ENCODE measurements around the gene CCL7.

Gene CCL7

DNA sequence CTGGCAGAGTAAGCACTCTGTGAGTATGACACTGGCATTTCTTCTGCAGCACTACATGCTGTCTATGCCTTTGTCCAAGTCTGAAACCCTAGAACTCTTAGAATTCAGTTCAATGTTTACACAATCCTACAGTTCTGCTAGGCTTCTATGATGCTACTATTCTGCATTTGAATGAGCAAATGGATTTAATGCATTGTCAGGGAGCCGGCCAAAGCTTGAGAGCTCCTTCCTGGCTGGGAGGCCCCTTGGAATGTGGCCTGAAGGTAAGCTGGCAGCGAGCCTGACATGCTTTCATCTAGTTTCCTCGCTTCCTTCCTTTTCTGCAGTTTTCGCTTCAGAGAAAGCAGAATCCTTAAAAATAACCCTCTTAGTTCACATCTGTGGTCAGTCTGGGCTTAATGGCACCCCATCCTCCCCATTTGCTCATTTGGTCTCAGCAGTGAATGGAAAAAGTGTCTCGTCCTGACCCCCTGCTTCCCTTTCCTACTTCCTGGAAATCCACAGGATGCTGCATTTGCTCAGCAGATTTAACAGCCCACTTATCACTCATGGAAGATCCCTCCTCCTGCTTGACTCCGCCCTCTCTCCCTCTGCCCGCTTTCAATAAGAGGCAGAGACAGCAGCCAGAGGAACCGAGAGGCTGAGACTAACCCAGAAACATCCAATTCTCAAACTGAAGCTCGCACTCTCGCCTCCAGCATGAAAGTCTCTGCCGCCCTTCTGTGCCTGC is 15.2 kb upstream of the CCL7 start, which contains the start of gene CCL2:
CCL2 (plus strand) TSS at position 635 of the 730 bp plus-strand sequence; CDS start at position 700, 65 bp downstream.
- TF ChIP-seq CSDC2 (CRISPR knock-in tag; IDR thresholded peaks at IDR 0.05): 0 out of 2 replicates have a peak, but pooled peaks have one; percentile 39
- TF ChIP-seq PPARA (CRISPR knock-in tag; IDR thresholded peaks at IDR 0.05; ENCODE audit: borderline replicate concordance): no peak
- TF ChIP-seq ISL1 (CRISPR knock-in tag; IDR thresholded peaks at IDR 0.05): peak; percentile 71
- TF ChIP-seq, protein P1, sequence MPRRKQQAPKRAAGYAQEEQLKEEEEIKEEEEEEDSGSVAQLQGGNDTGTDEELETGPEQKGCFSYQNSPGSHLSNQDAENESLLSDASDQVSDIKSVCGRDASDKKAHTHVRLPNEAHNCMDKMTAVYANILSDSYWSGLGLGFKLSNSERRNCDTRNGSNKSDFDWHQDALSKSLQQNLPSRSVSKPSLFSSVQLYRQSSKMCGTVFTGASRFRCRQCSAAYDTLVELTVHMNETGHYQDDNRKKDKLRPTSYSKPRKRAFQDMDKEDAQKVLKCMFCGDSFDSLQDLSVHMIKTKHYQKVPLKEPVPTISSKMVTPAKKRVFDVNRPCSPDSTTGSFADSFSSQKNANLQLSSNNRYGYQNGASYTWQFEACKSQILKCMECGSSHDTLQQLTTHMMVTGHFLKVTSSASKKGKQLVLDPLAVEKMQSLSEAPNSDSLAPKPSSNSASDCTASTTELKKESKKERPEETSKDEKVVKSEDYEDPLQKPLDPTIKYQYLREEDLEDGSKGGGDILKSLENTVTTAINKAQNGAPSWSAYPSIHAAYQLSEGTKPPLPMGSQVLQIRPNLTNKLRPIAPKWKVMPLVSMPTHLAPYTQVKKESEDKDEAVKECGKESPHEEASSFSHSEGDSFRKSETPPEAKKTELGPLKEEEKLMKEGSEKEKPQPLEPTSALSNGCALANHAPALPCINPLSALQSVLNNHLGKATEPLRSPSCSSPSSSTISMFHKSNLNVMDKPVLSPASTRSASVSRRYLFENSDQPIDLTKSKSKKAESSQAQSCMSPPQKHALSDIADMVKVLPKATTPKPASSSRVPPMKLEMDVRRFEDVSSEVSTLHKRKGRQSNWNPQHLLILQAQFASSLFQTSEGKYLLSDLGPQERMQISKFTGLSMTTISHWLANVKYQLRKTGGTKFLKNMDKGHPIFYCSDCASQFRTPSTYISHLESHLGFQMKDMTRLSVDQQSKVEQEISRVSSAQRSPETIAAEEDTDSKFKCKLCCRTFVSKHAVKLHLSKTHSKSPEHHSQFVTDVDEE (CRISPR knock-in tag; IDR thresholded peaks at IDR 0.05): no peak
- peak; percentile 81 for ATAC-seq

DNA sequence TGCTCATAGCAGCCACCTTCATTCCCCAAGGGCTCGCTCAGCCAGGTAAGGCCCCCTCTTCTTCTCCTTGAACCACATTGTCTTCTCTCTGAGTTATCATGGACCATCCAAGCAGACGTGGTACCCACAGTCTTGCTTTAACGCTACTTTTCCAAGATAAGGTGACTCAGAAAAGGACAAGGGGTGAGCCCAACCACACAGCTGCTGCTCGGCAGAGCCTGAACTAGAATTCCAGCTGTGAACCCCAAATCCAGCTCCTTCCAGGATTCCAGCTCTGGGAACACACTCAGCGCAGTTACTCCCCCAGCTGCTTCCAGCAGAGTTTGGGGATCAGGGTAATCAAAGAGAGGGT is 14.7 kb upstream of the CCL7 start:
- ATAC-seq: peak; percentile 13
- TF ChIP-seq ISL1 (CRISPR knock-in tag; IDR thresholded peaks at IDR 0.05) (no peak), ZC3H10 (CRISPR knock-in tag; IDR thresholded peaks at IDR 0.05) (no peak), ESRRG (CRISPR knock-in tag; IDR thresholded peaks at IDR 0.05) (no peak), ZNF70 (CRISPR knock-in tag; IDR thresholded peaks at IDR 0.05) (no peak)
- TF ChIP-seq, protein P2, sequence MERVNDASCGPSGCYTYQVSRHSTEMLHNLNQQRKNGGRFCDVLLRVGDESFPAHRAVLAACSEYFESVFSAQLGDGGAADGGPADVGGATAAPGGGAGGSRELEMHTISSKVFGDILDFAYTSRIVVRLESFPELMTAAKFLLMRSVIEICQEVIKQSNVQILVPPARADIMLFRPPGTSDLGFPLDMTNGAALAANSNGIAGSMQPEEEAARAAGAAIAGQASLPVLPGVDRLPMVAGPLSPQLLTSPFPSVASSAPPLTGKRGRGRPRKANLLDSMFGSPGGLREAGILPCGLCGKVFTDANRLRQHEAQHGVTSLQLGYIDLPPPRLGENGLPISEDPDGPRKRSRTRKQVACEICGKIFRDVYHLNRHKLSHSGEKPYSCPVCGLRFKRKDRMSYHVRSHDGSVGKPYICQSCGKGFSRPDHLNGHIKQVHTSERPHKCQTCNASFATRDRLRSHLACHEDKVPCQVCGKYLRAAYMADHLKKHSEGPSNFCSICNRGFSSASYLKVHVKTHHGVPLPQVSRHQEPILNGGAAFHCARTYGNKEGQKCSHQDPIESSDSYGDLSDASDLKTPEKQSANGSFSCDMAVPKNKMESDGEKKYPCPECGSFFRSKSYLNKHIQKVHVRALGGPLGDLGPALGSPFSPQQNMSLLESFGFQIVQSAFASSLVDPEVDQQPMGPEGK (CRISPR knock-in tag; IDR thresholded peaks at IDR 0.05; ENCODE audit: borderline replicate concordance): no peak

DNA sequence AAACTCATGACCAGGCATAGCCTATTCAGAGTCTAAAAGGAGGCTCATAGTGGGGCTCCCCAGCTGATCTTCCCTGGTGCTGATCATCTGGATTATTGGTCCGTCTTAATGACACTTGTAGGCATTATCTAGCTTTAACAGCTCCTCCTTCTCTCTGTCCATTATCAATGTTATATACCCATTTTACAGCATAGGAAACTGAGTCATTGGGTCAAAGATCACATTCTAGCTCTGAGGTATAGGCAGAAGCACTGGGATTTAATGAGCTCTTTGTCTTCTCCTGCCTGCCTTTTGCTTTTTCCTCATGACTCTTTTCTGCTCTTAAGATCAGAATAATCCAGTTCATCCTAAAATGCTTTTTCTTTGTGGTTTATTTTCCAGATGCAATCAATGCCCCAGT is 14.2 kb upstream of the CCL7 start:
- ATAC-seq: no peak

More for the DNA sequence above, 14.2 kb upstream of the CCL7 start:
- TF ChIP-seq, protein P3, sequence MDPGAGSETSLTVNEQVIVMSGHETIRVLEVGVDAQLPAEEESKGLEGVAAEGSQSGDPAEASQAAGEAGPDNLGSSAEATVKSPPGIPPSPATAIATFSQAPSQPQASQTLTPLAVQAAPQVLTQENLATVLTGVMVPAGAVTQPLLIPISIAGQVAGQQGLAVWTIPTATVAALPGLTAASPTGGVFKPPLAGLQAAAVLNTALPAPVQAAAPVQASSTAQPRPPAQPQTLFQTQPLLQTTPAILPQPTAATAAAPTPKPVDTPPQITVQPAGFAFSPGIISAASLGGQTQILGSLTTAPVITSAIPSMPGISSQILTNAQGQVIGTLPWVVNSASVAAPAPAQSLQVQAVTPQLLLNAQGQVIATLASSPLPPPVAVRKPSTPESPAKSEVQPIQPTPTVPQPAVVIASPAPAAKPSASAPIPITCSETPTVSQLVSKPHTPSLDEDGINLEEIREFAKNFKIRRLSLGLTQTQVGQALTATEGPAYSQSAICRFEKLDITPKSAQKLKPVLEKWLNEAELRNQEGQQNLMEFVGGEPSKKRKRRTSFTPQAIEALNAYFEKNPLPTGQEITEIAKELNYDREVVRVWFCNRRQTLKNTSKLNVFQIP (CRISPR knock-in tag; IDR thresholded peaks at IDR 0.05; ENCODE audit: borderline replicate concordance, low read depth): no peak
- TF ChIP-seq, protein P2 (CRISPR knock-in tag; IDR thresholded peaks at IDR 0.05; ENCODE audit: borderline replicate concordance): no peak
- TF ChIP-seq RARB (CRISPR knock-in tag; IDR thresholded peaks at IDR 0.05) (no peak), ZNF8 (CRISPR knock-in tag; IDR thresholded peaks at IDR 0.05) (no peak), TCF4 (CRISPR knock-in tag; IDR thresholded peaks at IDR 0.05; ENCODE audit: borderline replicate concordance) (no peak), CSDC2 (CRISPR knock-in tag; IDR thresholded peaks at IDR 0.05) (no peak)
- TF ChIP-seq, protein P1 (CRISPR knock-in tag; IDR thresholded peaks at IDR 0.05): no peak

Data from SK-N-SH treated with all-trans-retinoic acid at 6 μM for 48 hours (cell line).